ENCODE data around the gene GTF2H1. TPM values are rescaled to one million over a fixed set of nuclear protein-coding genes. Genes with fewer than 3 reads are reported as not detected.

GTF2H1 gene
- total and polyA plus RNA-seq, 9 of the 15 experiments (the other 6 are each of a cell fraction or from before 2014, with no cell fraction given), result 56.9 to 126 (median 92.1) TPM

- TF ChIP-seq RERE (CRISPR knock-in tag; IDR thresholded peaks at IDR 0.05; ENCODE audit: borderline replicate concordance), result no peak
- TF ChIP-seq, protein P1, sequence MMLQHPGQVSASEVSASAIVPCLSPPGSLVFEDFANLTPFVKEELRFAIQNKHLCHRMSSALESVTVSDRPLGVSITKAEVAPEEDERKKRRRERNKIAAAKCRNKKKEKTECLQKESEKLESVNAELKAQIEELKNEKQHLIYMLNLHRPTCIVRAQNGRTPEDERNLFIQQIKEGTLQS (IDR thresholded peaks at IDR 0.05), result peak; percentile 18; the same call in 1 of the 2 replicates
- TF ChIP-seq, protein P1 (CRISPR knock-in tag; conservative IDR thresholded peaks at IDR 0.05), result no peak
- DNase-seq (ENCODE audit: extremely low read depth in 1 of 4, low spot score in 3 of 4), result no peak
Measured at GRCh38 chr11:18367431-18367830, 45.1 kb downstream of the GTF2H1 start.

More at GRCh38 chr11:18367431-18367830, 45.1 kb downstream of the GTF2H1 start:
- no peaks in the 10 kb centered on the region for H3K79me2 ChIP-seq (ENCODE audit: control insufficient read depth, insufficient read depth, low read length)
- intact Hi-C loops (cut with micrococcal nuclease), result no loop called here
- no peak overlapping the region for H3K27ac ChIP-seq (ENCODE audit: extremely low read depth, low read depth, low read length)
- H3K9me3 ChIP-seq (replicated peaks; ENCODE audit: control insufficient read depth, insufficient read depth, low read depth, low read length), result no peaks in the 10 kb centered on the region
- peaks cover 0 to 7% of the 10 kb centered on the region in 2 experiments; a peak in 3 of 5 replicates for H3K4me1 ChIP-seq (replicated peaks in 1 of 2; ENCODE audit: control insufficient read depth in 2 of 2, insufficient read depth in 2 of 2, low read length in 2 of 2)
- ChIA-PET POLR2A (interaction anchor here (0.7 kb wide), 2 partner anchors 25 to 63 kb away, joined by 3 read pairs; no protein-coding TSS in a partner anchor), CTCF (ENCODE audit: low intra/inter-chr PET ratio) (no interaction called here)
- H3K4me2 ChIP-seq (ENCODE audit: insufficient read depth, low read length), result no peak overlapping the region
- ATAC-seq (no peak), FAIRE-seq (no peak)
- no peaks in the 10 kb centered on the region for H4K20me1 ChIP-seq (replicated peaks; ENCODE audit: control insufficient read depth, insufficient read depth, low read length)
- no peaks in the 10 kb centered on the region for H3K27me3 ChIP-seq (ENCODE audit: control insufficient read depth in 2 of 2, insufficient read depth in 2 of 2, low read length in 2 of 2)
- 97% methylated on average over 3 of the region's 3 CpGs for WGBS (ENCODE audit: insufficient coverage, low coverage, missing lambda C conversion rate)
- in situ Hi-C loops (cut with MboI), result no loop called here
- no TSS peak for BruUV-seq (replicated peaks)
- no peak overlapping the region for H3K4me3 ChIP-seq
- H3K9ac ChIP-seq (ENCODE audit: insufficient read depth in 1 of 2, low read depth in 2 of 2, low read length in 2 of 2), result no peak overlapping the region
- no peak overlapping the region for H2AFZ ChIP-seq (ENCODE audit: low read depth, low read length)
- peaks cover 52% of the 10 kb centered on the region for H3K36me3 ChIP-seq (ENCODE audit: control insufficient read depth, insufficient read depth, low read length)
- no peaks in the 10 kb centered on the region for H3K9me1 ChIP-seq (ENCODE audit: control insufficient read depth, insufficient read depth, low read length)

Data from K562 (cell line).